BLaER1 treated with 17β-estradiol and CSF1 and Interleukin-3, amounts not matched to agents 10 nM and 100 nM (cell line): ENCODE measurements around the gene XPR1.

Experiments used
- H3K27ac ChIP-seq, 11 experiments: shearing (Covaris generic); formaldehyde crosslinking; 2 replicates each; pipeline ENCODE4 v1.8.1; 2022
- H3K27me3 ChIP-seq, 11 experiments: shearing (Covaris generic); formaldehyde crosslinking; 2 replicates each; pipeline ENCODE4 v1.8.1; 2022
- H3K36me3 ChIP-seq, 11 experiments: shearing (Covaris generic); formaldehyde crosslinking; 2 replicates each; pipeline ENCODE4 v1.8.1; 2022
- H3K4me1 ChIP-seq, 10 experiments: shearing (Covaris generic); formaldehyde crosslinking; 2 replicates each; pipeline ENCODE4 v1.8.1; 2022
- H3K4me2 ChIP-seq, 11 experiments: shearing (Covaris generic); formaldehyde crosslinking; 2 replicates each; pipeline ENCODE4 v1.8.1; 2022
- H3K4me3 ChIP-seq, 10 experiments: shearing (Covaris generic); formaldehyde crosslinking; 2 replicates each; pipeline ENCODE4 v1.8.1; 2022
- H3K9ac ChIP-seq, 11 experiments: shearing (Covaris generic); formaldehyde crosslinking; 2 replicates each; pipeline ENCODE4 v1.8.1; 2022
- H3K9me3 ChIP-seq, 11 experiments: shearing (Covaris generic); formaldehyde crosslinking; replicated peaks in 1 of 11; 2 replicates each; pipeline ENCODE4 v1.8.1; 2022
- H4K20me1 ChIP-seq, 11 experiments: shearing (Covaris generic); formaldehyde crosslinking; 2 replicates each; pipeline ENCODE4 v1.8.1; 2022
- Cebpa-rat ChIP-seq, 11 experiments: shearing (Covaris generic); IDR thresholded peaks; 2 replicates each; pipeline ENCODE4 v1.8.1; 2022

XPR1 gene

DNA sequence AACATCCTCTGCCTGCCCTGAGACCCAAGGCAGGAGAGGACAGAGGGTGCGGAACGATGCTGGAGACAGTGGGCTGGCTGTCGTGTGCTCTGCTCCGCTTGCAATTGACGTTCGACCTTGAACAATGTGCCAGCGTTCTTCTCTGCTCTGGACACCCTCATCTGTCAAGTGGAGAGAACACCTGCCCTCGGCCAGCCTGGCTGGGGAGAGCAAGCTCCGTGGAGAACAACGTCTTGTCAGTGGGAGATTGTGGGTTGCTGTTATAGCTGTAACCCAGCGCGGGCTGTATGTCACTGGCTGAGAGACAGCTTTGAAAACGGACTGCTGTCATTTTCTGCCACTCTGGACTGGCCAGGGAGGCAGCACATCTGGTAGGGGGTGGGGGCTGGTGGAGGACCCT, 295.5 kb downstream of the XPR1 start:
- peak overlapping the region in 5 of 11 experiments; percentile 12 to 60 (median 53); a peak in 9 of 22 replicates for H3K9ac ChIP-seq
- peaks cover 68 to 100% (median 99%) of the 10 kb centered on the region in 10 experiments for H3K4me1 ChIP-seq
- no peak for TF ChIP-seq Cebpa-rat (IDR thresholded peaks at IDR 0.05)

DNA sequence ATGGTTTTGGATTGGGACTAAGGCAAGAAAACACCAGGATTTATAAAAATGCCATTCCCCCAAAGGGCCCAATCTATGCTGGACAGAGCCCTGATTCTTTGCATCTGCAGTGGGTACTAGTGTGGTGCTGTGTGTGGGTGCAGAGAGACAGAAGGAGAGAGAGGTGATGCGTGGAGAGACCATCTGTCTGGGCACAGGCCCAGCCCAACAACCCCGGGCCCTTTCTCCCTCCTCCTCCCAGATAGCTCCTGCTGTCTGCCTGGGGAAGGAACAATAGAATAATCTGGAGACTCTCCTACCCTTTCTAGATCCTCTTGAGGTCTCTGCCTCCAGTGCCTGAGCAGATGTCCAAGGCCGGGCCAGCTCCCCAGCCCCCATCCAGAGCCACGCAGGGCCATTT, 296.0 kb downstream of the XPR1 start:
- Histone ChIP-seq H3K9me3 (no peaks in the 10 kb centered on the region), H3K9ac (peak overlapping the region in 5 of 11 experiments; percentile 19 to 60 (median 53); a peak in 9 of 22 replicates), H3K4me1 (peaks cover 73 to 100% (median 99%) of the 10 kb centered on the region in 10 experiments), H3K36me3 (no peaks in the 10 kb centered on the region), H3K4me3 (no peak overlapping the region), H3K27me3 (peaks cover 0 to 28% (median 0%) of the 10 kb centered on the region in 11 experiments; a peak in 4 of 22 replicates), H3K27ac (peak overlapping the region in 6 of 11 experiments; percentile 7 to 84 (median 54); a peak in 8 of 22 replicates), H3K4me2 (peak overlapping the region in 10 of 11 experiments; percentile 45 to 98 (median 94); a peak in 21 of 22 replicates), H4K20me1 (peaks cover 0 to 30% (median 3%) of the 10 kb centered on the region in 11 experiments; a peak in 7 of 22 replicates)
- no peak for TF ChIP-seq Cebpa-rat (IDR thresholded peaks at IDR 0.05)

More for the DNA sequence above, 295.5 kb downstream of the XPR1 start:
- no peaks in the 10 kb centered on the region for H3K9me3 ChIP-seq
- H3K27ac ChIP-seq: peak overlapping the region in 6 of 11 experiments; percentile 7 to 84 (median 54); a peak in 7 of 22 replicates
- peaks cover 0 to 33% (median 0%) of the 10 kb centered on the region in 11 experiments; a peak in 4 of 22 replicates for H3K27me3 ChIP-seq
- peak overlapping the region; percentile 54 to 98 (median 94) for H3K4me2 ChIP-seq
- no peak overlapping the region for H3K4me3 ChIP-seq
- H4K20me1 ChIP-seq: peaks cover 0 to 30% (median 5%) of the 10 kb centered on the region in 11 experiments; a peak in 7 of 22 replicates
- H3K36me3 ChIP-seq: no peaks in the 10 kb centered on the region

DNA sequence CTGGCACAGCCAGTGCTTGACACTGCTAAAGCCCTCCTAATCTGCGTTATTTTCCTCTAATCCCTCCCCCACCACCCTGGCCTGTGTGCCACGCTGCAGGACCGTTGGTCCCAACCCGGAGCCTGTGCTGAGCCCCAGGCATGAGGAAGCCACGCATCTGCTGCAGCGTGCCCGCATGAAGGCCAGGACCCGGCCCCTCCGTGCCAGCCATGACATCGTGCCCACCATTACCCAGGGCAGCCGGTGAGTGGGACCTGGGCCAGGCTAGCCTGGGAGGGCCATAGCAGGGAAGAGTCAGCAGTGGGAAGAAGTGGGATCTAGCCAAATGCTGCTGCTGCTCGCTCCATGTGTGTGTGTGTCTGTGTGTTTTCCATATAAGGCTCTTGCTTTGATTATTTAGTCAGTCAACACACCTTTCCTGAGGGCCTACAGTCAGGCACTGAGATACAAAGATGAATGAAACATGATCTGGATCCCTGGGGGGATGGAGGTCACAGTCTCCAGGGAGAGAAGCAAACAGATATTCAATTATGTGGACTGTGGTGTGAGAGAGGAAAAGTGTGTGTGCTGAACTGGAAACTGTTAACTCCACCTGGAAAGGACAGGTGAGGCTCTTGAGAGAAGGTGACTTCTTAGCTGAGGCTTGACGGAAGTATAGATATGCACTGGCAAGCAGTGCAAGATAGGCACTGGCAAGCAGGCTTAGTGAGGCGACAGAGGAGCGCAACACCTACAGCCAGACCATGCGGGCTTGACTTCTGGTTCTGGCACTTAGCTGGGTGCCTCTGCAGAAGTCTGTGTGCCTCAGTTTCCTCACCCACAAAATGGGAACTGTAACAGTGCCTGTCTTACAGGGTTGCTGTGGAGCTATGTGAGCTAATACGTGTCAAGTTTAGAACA, 296.8 kb downstream of the XPR1 start:
- H3K27me3 ChIP-seq: peaks cover 0 to 26% (median 0%) of the 10 kb centered on the region in 11 experiments; a peak in 3 of 22 replicates
- H3K4me1 ChIP-seq: peaks cover 74 to 100% (median 99%) of the 10 kb centered on the region in 10 experiments
- no peaks in the 10 kb centered on the region for H3K36me3 ChIP-seq
- H3K9me3 ChIP-seq: no peaks in the 10 kb centered on the region
- H3K4me3 ChIP-seq: no peak overlapping the region
- peak overlapping the region in 6 of 11 experiments; percentile 7 to 84 (median 71); a peak in 8 of 22 replicates for H3K27ac ChIP-seq
- peak overlapping the region in 5 of 11 experiments; percentile 19 to 60 (median 53); a peak in 9 of 22 replicates for H3K9ac ChIP-seq
- peak overlapping the region; percentile 45 to 98 (median 94) for H3K4me2 ChIP-seq
- no peak for TF ChIP-seq Cebpa-rat (IDR thresholded peaks at IDR 0.05)
- H4K20me1 ChIP-seq: peaks cover 0 to 30% (median 3%) of the 10 kb centered on the region in 11 experiments; a peak in 7 of 22 replicates

DNA sequence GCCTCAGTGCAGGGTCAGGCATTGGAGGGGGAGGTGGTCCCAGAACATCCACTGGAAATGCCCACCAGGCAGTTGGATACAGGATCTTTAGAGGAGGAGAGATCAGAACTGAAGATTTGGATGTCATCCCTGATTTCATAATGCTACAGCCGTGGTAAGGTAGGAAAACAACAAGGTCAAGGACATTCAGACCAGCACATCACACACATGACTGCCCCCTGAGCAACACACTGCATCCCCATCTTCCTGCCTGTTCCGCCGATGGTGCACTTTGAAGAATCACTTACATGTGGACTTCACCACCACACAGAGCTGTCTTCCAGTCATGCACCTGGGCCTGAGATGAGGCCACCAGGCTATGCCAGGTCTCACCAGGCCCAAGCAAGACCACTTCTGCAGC, 297.6 kb downstream of the XPR1 start:
- peak overlapping the region in 4 of 11 experiments; percentile 50 to 84 (median 80); a peak in 6 of 22 replicates for H3K27ac ChIP-seq
- peak overlapping the region; percentile 23 to 98 (median 94); a peak in 20 of 22 replicates for H3K4me2 ChIP-seq
- H4K20me1 ChIP-seq: peaks cover 0 to 25% (median 3%) of the 10 kb centered on the region in 11 experiments; a peak in 7 of 22 replicates

DNA sequence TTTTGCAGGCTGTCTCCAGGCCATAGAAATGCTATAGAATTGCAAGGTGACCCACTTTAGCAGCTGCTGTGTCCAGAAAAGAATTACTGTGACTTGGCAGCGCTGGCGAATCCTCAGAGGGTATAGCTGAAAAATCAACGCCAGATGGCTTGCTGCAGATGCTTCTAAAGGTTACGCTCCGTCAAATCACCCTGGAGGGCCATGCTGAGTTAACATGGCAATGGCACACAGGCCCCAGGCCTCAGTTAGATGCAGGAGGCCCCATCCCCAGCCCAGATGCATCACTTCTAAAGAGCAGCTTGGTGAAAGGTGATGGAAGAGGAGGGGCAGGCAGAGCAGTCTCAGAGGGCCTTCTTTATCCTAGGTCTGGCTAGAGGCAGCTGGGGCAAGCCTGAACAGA, 298.9 kb downstream of the XPR1 start:
- H3K4me2 ChIP-seq: peak overlapping the region; percentile 66 to 98 (median 94)
- peak overlapping the region in 7 of 11 experiments; percentile 27 to 84 (median 73); a peak in 13 of 22 replicates for H3K27ac ChIP-seq
- no peaks in the 10 kb centered on the region for H3K36me3 ChIP-seq
- H3K27me3 ChIP-seq: peaks cover 0 to 27% (median 0%) of the 10 kb centered on the region in 11 experiments; a peak in 2 of 22 replicates
- H3K9me3 ChIP-seq: no peaks in the 10 kb centered on the region
- peaks cover 0 to 32% (median 5%) of the 10 kb centered on the region in 11 experiments; a peak in 7 of 22 replicates for H4K20me1 ChIP-seq
- TF ChIP-seq Cebpa-rat (IDR thresholded peaks at IDR 0.05): no peak
- peaks cover 92 to 100% (median 100%) of the 10 kb centered on the region in 10 experiments for H3K4me1 ChIP-seq
- peak overlapping the region in 6 of 11 experiments; percentile 33 to 78 (median 62); a peak in 9 of 22 replicates for H3K9ac ChIP-seq
- H3K4me3 ChIP-seq: no peak overlapping the region

More for the DNA sequence above, 297.6 kb downstream of the XPR1 start:
- Histone ChIP-seq H3K9me3 (no peaks in the 10 kb centered on the region), H3K36me3 (no peaks in the 10 kb centered on the region), H3K4me3 (no peak overlapping the region), H3K9ac (peak overlapping the region in 4 of 11 experiments; percentile 8 to 53 (median 28); a peak in 3 of 22 replicates), H3K27me3 (peaks cover 0 to 24% (median 0%) of the 10 kb centered on the region in 11 experiments; a peak in 2 of 22 replicates), H3K4me1 (peaks cover 80 to 100% (median 99%) of the 10 kb centered on the region in 10 experiments)
- TF ChIP-seq Cebpa-rat (IDR thresholded peaks at IDR 0.05): no peak

DNA sequence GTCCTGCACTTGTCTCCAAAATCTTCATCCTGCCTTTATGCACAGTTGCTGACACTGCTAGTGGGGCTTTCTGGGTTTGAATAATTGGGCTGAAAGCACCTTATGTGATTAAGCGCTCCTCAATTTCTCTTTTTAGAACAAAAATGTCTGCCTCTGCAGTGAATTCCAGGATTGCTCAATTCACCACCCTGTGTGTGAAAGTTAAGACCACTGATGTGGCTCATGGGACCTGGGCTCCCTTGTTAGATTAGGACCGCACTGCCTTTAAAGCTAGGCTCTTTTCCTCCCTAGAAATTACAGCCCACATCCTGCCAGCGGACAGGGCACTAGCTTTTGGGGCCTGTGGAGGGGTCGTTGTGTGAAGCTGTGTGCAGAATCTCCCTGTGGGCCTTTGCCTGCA, 299.7 kb downstream of the XPR1 start:
- Histone ChIP-seq H3K4me2 (peak overlapping the region; percentile 66 to 98 (median 94)), H3K9me3 (no peaks in the 10 kb centered on the region), H3K9ac (peak overlapping the region in 8 of 11 experiments; percentile 1 to 78 (median 52); a peak in 11 of 22 replicates), H3K4me3 (0 out of 20 replicates have a peak overlapping the region, but pooled peaks of 1 of the 10 experiments have one; percentile 10), H3K36me3 (no peaks in the 10 kb centered on the region), H4K20me1 (peaks cover 0 to 27% (median 5%) of the 10 kb centered on the region in 11 experiments; a peak in 7 of 22 replicates), H3K4me1 (peaks cover 92 to 100% (median 100%) of the 10 kb centered on the region in 10 experiments), H3K27ac (peak overlapping the region in 7 of 11 experiments; percentile 27 to 84 (median 73); a peak in 14 of 22 replicates), H3K27me3 (peaks cover 0 to 24% (median 0%) of the 10 kb centered on the region in 11 experiments; a peak in 2 of 22 replicates)
- TF ChIP-seq Cebpa-rat (IDR thresholded peaks at IDR 0.05): peak in 6 of 11 experiments; percentile 19 to 91 (median 64); a peak in 7 of 22 replicates

DNA sequence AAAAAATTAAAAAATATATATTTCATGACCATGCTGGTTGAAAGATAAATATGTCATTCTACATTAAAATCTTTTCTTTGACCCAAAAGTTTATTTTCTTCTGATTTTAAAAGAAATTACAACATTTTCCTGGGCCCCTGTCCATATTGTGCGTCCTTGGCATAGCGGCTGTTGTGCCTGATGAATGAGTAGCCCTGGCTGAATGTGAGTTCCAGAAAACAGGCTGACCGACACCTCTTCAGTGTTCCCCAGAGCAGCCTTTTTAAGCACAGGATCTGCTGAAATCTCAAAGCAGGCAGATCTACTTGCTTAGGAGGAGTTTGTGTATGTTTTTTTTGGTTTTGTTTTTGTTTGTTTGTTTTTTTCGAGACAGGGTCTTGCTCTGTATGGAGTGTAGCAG, 300.6 kb downstream of the XPR1 start:
- no peaks in the 10 kb centered on the region for H3K36me3 ChIP-seq
- H4K20me1 ChIP-seq: peaks cover 0 to 22% (median 0%) of the 10 kb centered on the region in 11 experiments; a peak in 4 of 22 replicates
- peak overlapping the region in 6 of 11 experiments; percentile 49 to 84 (median 76); a peak in 12 of 22 replicates for H3K27ac ChIP-seq
- peak overlapping the region; percentile 66 to 98 (median 94); a peak in 21 of 22 replicates for H3K4me2 ChIP-seq
- H3K27me3 ChIP-seq: peaks cover 0 to 29% (median 0%) of the 10 kb centered on the region in 11 experiments; a peak in 2 of 22 replicates
- no peak overlapping the region for H3K4me3 ChIP-seq
- no peak for TF ChIP-seq Cebpa-rat (IDR thresholded peaks at IDR 0.05)
- peak overlapping the region in 5 of 11 experiments; percentile 43 to 78 (median 63); a peak in 6 of 22 replicates for H3K9ac ChIP-seq
- no peaks in the 10 kb centered on the region for H3K9me3 ChIP-seq
- peaks cover 92 to 100% (median 100%) of the 10 kb centered on the region in 10 experiments for H3K4me1 ChIP-seq

DNA sequence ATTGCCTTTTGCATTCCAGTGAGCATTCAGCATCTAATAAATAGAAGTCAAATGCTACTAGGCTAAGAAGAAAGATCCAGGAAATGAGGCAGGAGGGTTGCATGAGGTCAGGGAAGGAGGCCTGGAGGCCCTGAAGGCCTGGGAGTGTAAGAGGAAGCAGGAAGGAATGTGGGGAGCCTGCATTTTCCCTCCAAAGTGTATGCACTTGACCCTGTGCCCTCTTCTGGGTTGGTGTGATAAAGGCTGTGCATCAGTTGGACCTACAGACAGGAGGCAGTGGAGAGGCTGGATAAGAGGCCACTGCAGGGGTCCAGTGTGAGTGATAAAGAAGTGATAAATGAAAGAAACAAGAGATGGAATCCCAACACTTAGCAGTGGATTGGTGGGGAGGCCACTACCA, 301.3 kb downstream of the XPR1 start:
- Histone ChIP-seq H4K20me1 (peaks cover 0 to 24% (median 0%) of the 10 kb centered on the region in 11 experiments; a peak in 4 of 22 replicates), H3K4me2 (peak overlapping the region; percentile 85 to 98 (median 94)), H3K27me3 (peaks cover 0 to 36% (median 0%) of the 10 kb centered on the region in 11 experiments; a peak in 2 of 22 replicates), H3K4me1 (peaks cover 90 to 100% (median 100%) of the 10 kb centered on the region in 10 experiments), H3K36me3 (no peaks in the 10 kb centered on the region), H3K27ac (peak overlapping the region in 7 of 11 experiments; percentile 70 to 84 (median 74); a peak in 12 of 22 replicates), H3K9ac (peak overlapping the region in 1 of 11 experiments; percentile 60; a peak in 2 of 22 replicates), H3K9me3 (no peaks in the 10 kb centered on the region), H3K4me3 (no peak overlapping the region)
- TF ChIP-seq Cebpa-rat (IDR thresholded peaks at IDR 0.05): no peak
